ENCODE results near the gene ZNF396.

ZNF396 gene

GRCh38 chr18:35324926-35325655, 52.0 kb downstream of the ZNF396 start:
- TF ChIP-seq CTCF (IDR thresholded peaks at IDR 0.05; ENCODE audit: low read depth, low read length): no peak
- no peak overlapping the region for H3K4me3 ChIP-seq (ENCODE audit: low read depth, low read length)
- in situ Hi-C loops (cut with HindIII; ENCODE audit: low sequenced_read_pairs): no loop called here
- no peak for DNase-seq (ENCODE audit: low read depth, low spot score)

- no peak for DNase-seq (ENCODE audit: low read depth, low spot score)
- H3K4me3 ChIP-seq (ENCODE audit: low read depth, low read length): no peak overlapping the region
- in situ Hi-C loops (cut with HindIII; ENCODE audit: low sequenced_read_pairs): no loop called here
- no peak for TF ChIP-seq CTCF (IDR thresholded peaks at IDR 0.05; ENCODE audit: low read depth, low read length)
These were observed 54.4 kb downstream of the ZNF396 start for GRCh38 chr18:35322486-35323458.

All from astrocyte of the spinal cord (primary cell).